ENCODE measurements around the gene USP24. TPM values are rescaled to one million over a fixed set of nuclear protein-coding genes. Genes with fewer than 3 reads are reported as not detected.

The USP24 gene
- total RNA-seq, 1 experiment from 2014 or later = 54.6 TPM

- Histone ChIP-seq H3K4me1 (ENCODE audit: insufficient read depth, low read length, poor library complexity, severe bottlenecking) (no peaks in the 10 kb centered on the region), H3K27ac (ENCODE audit: low read depth, low read length, poor library complexity, severe bottlenecking) (no peak overlapping the region), H3K9me3 (ENCODE audit: low read depth, low read length, poor library complexity, severe bottlenecking) (no peaks in the 10 kb centered on the region), H3K4me3 (ENCODE audit: low read depth, low read length, poor library complexity, severe bottlenecking) (no peak overlapping the region), H3K36me3 (ENCODE audit: insufficient read depth, low read length, poor library complexity, severe bottlenecking) (peaks cover 76% of the 10 kb centered on the region), H3K27me3 (replicated peaks; ENCODE audit: insufficient read depth, low read depth, low read length, poor library complexity) (no peaks in the 10 kb centered on the region)
- intact Hi-C loops (cut with micrococcal nuclease; ENCODE audit: unreplicated experiment) = no loop called here
- TF ChIP-seq EZH2 (IDR thresholded peaks at IDR 0.05; ENCODE audit: borderline replicate concordance, low read depth, low read length, poor library complexity, severe bottlenecking) = no peak
- TF ChIP-seq CTCF (conservative IDR thresholded peaks at IDR 0.05; ENCODE audit: low read depth, low read length) = no peak
- POLR2A ChIA-PET (ENCODE audit: low non-redundant PET) = no interaction called here
- no peak for DNase-seq (ENCODE audit: low spot score)
- no TSS peak for BruUV-seq (replicated peaks)
- CTCF ChIA-PET = no interaction called here
Measured at GRCh38 chr1:55087439-55087838, 127.7 kb downstream of the USP24 start.

GRCh38 chr1:55084257-55084656 lies 130.9 kb downstream of the USP24 start:
- H3K36me3 ChIP-seq (ENCODE audit: insufficient read depth, low read length, poor library complexity, severe bottlenecking) = peaks cover 81% of the 10 kb centered on the region
- peaks cover 6% of the 10 kb centered on the region for H3K4me1 ChIP-seq (ENCODE audit: insufficient read depth, low read length, poor library complexity, severe bottlenecking)
- BruUV-seq (replicated peaks) = no TSS peak
- no peak for DNase-seq (ENCODE audit: low spot score)
- ChIA-PET CTCF (no interaction called here), POLR2A (ENCODE audit: low non-redundant PET) (no interaction called here)
- TF ChIP-seq EZH2 (IDR thresholded peaks at IDR 0.05; ENCODE audit: borderline replicate concordance, low read depth, low read length, poor library complexity, severe bottlenecking) = no peak
- no peak for TF ChIP-seq CTCF (conservative IDR thresholded peaks at IDR 0.05; ENCODE audit: low read depth, low read length)
- no peak overlapping the region for H3K4me3 ChIP-seq (ENCODE audit: low read depth, low read length, poor library complexity, severe bottlenecking)
- H3K9me3 ChIP-seq (ENCODE audit: low read depth, low read length, poor library complexity, severe bottlenecking) = no peaks in the 10 kb centered on the region
- no peaks in the 10 kb centered on the region for H3K27me3 ChIP-seq (replicated peaks; ENCODE audit: insufficient read depth, low read depth, low read length, poor library complexity)
- H3K27ac ChIP-seq (ENCODE audit: low read depth, low read length, poor library complexity, severe bottlenecking) = no peak overlapping the region
- intact Hi-C loops (cut with micrococcal nuclease; ENCODE audit: unreplicated experiment) = no loop called here

GRCh38 chr1:55081905-55082296 lies 133.3 kb downstream of the USP24 start:
- peaks cover 6% of the 10 kb centered on the region for H3K4me1 ChIP-seq (ENCODE audit: insufficient read depth, low read length, poor library complexity, severe bottlenecking)
- H3K4me3 ChIP-seq (ENCODE audit: low read depth, low read length, poor library complexity, severe bottlenecking) = no peak overlapping the region
- no peak for DNase-seq (ENCODE audit: low spot score)
- H3K27me3 ChIP-seq (replicated peaks; ENCODE audit: insufficient read depth, low read depth, low read length, poor library complexity) = no peaks in the 10 kb centered on the region
- intact Hi-C loops (cut with micrococcal nuclease; ENCODE audit: unreplicated experiment) = no loop called here
- ChIA-PET CTCF (interaction anchor here (0.6 kb wide), 1 partner anchor 955 kb away, joined by 8 read pairs; no protein-coding TSS in a partner anchor), POLR2A (ENCODE audit: low non-redundant PET) (no interaction called here)
- H3K36me3 ChIP-seq (ENCODE audit: insufficient read depth, low read length, poor library complexity, severe bottlenecking) = peaks cover 80% of the 10 kb centered on the region
- H3K27ac ChIP-seq (ENCODE audit: low read depth, low read length, poor library complexity, severe bottlenecking) = no peak overlapping the region
- no peak for TF ChIP-seq EZH2 (IDR thresholded peaks at IDR 0.05; ENCODE audit: borderline replicate concordance, low read depth, low read length, poor library complexity, severe bottlenecking)
- TF ChIP-seq CTCF (conservative IDR thresholded peaks at IDR 0.05; ENCODE audit: low read depth, low read length) = no peak
- no peaks in the 10 kb centered on the region for H3K9me3 ChIP-seq (ENCODE audit: low read depth, low read length, poor library complexity, severe bottlenecking)
- BruUV-seq (replicated peaks) = no TSS peak
